ENCODE results near the gene CRMP1. TPM values are rescaled to one million over a fixed set of nuclear protein-coding genes. Genes with fewer than 3 reads are reported as not detected.
"Not testable (repeated sequence)": the region's sequence is repeated elsewhere in the genome, so short reads cannot be mapped to it uniquely, and the experiment has no call there.

Gene CRMP1
- total RNA-seq, 1 experiment from 2014 or later = not detected

- BruUV-seq (replicated peaks) = no TSS peak
- ChIA-PET CTCF (interaction anchor here (0.7 kb wide), 1 partner anchor 762 kb away, joined by 3 read pairs; the partner anchor contains the start of gene STK32B), POLR2A (ENCODE audit: unreplicated experiment) (no interaction called here)
- no peaks in the 10 kb centered on the region for H3F3A ChIP-seq (ENCODE audit: low read length, unreplicated experiment)
- intact Hi-C loops (cut with micrococcal nuclease) = loop anchor here (2.0 to 5.0 kb wide), 2 partner anchors 412 to 1320 kb away; no protein-coding TSS in a partner anchor
- TF ChIP-seq CTCF (conservative IDR thresholded peaks at IDR 0.05; ENCODE audit: low read depth, low read length) (peak; percentile 71), EZH2 (IDR thresholded peaks at IDR 0.05; ENCODE audit: low read length, unreplicated experiment) (no peak)
- no peaks in the 10 kb centered on the region for H3K27me3 ChIP-seq (ENCODE audit: low read length)
- DNase-seq = peak; percentile 74
- H3K9me3 ChIP-seq (ENCODE audit: low read length) = no peaks in the 10 kb centered on the region
- H3K9ac ChIP-seq (ENCODE audit: low read length) = no peak overlapping the region
- no peak overlapping the region for H3K27ac ChIP-seq (ENCODE audit: low read length)
- no peaks in the 10 kb centered on the region for H3K4me1 ChIP-seq (ENCODE audit: insufficient read depth, low read length)
- no peaks in the 10 kb centered on the region for H4K20me1 ChIP-seq (ENCODE audit: low read length)
- no peaks in the 10 kb centered on the region for H3K9me2 ChIP-seq (replicated peaks; ENCODE audit: low read length)
- peaks cover 11% of the 10 kb centered on the region; the same call in 1 of the 2 replicates for H3K36me3 ChIP-seq (ENCODE audit: low read depth, low read length)
- H3K4me3 ChIP-seq (ENCODE audit: low read length) = no peak overlapping the region
- H2AFZ ChIP-seq (ENCODE audit: low read length) = no peak overlapping the region
- peak; percentile 89 for ATAC-seq
- no peak overlapping the region for H3K4me2 ChIP-seq (ENCODE audit: low read length)
- H3K79me2 ChIP-seq (ENCODE audit: low read length) = no peaks in the 10 kb centered on the region
Measured at GRCh38 chr4:5812506-5813229, 80.2 kb downstream of the CRMP1 start.

- H3K27ac ChIP-seq (ENCODE audit: low read length); H3K9ac ChIP-seq (ENCODE audit: low read length); DNase-seq; H3K9me2 ChIP-seq (replicated peaks; ENCODE audit: low read length); H3K4me1 ChIP-seq (ENCODE audit: insufficient read depth, low read length); POLR2A ChIA-PET (ENCODE audit: unreplicated experiment); H4K20me1 ChIP-seq (ENCODE audit: low read length); H3K27me3 ChIP-seq (ENCODE audit: low read length); H3K4me3 ChIP-seq (ENCODE audit: low read length); H3F3A ChIP-seq (ENCODE audit: low read length, unreplicated experiment); H3K9me3 ChIP-seq (ENCODE audit: low read length); ATAC-seq; H2AFZ ChIP-seq (ENCODE audit: low read length); H3K79me2 ChIP-seq (ENCODE audit: low read length); BruUV-seq (replicated peaks); H3K4me2 ChIP-seq (ENCODE audit: low read length): not testable (repeated sequence)
- intact Hi-C loops (cut with micrococcal nuclease) = loop anchor here (2.0 to 5.0 kb wide), 2 partner anchors 411 to 1320 kb away; no protein-coding TSS in a partner anchor
- CTCF ChIA-PET = interaction anchor here (0.7 kb wide), 1 partner anchor 761 kb away, joined by 3 read pairs; the partner anchor contains the start of gene STK32B
- peaks cover 11% of the 10 kb centered on the region; the same call in 1 of the 2 replicates for H3K36me3 ChIP-seq (ENCODE audit: low read depth, low read length)
Measured at GRCh38 chr4:5812057-5812456, 80.8 kb downstream of the CRMP1 start.

GRCh38 chr4:5810770-5811430 lies 82.0 kb downstream of the CRMP1 start:
- H3K79me2 ChIP-seq (ENCODE audit: low read length) = no peaks in the 10 kb centered on the region
- intact Hi-C loops (cut with micrococcal nuclease) = loop anchor here (5.0 kb wide), 1 partner anchor 1319 kb away; no protein-coding TSS in a partner anchor
- no peaks in the 10 kb centered on the region for H3F3A ChIP-seq (ENCODE audit: low read length, unreplicated experiment)
- H3K4me2 ChIP-seq (ENCODE audit: low read length) = no peak overlapping the region
- no peaks in the 10 kb centered on the region for H4K20me1 ChIP-seq (ENCODE audit: low read length)
- no peak for TF ChIP-seq EZH2phosphoT487 (IDR thresholded peaks at IDR 0.05; ENCODE audit: borderline replicate concordance, low read length)
- TF ChIP-seq CTCF (conservative IDR thresholded peaks at IDR 0.05; ENCODE audit: low read depth, low read length) = no peak
- no peak for TF ChIP-seq EZH2 (IDR thresholded peaks at IDR 0.05; ENCODE audit: low read length, unreplicated experiment)
- DNase-seq (no peak), ATAC-seq (no peak)
- H3K9ac ChIP-seq (ENCODE audit: low read length) = no peak overlapping the region
- H3K9me2 ChIP-seq (replicated peaks; ENCODE audit: low read length) = no peaks in the 10 kb centered on the region
- H2AFZ ChIP-seq (ENCODE audit: low read length) = no peak overlapping the region
- TSS peak; percentile 15 for BruUV-seq (replicated peaks)
- ChIA-PET CTCF (no interaction called here), POLR2A (ENCODE audit: unreplicated experiment) (no interaction called here)
- no peak overlapping the region for H3K27ac ChIP-seq (ENCODE audit: low read length)
- H3K4me3 ChIP-seq (ENCODE audit: low read length) = no peak overlapping the region
- peaks cover 11% of the 10 kb centered on the region; the same call in 1 of the 2 replicates for H3K36me3 ChIP-seq (ENCODE audit: low read depth, low read length)
- H3K9me3 ChIP-seq (ENCODE audit: low read length) = no peaks in the 10 kb centered on the region
- no peaks in the 10 kb centered on the region for H3K27me3 ChIP-seq (ENCODE audit: low read length)
- no peaks in the 10 kb centered on the region for H3K4me1 ChIP-seq (ENCODE audit: insufficient read depth, low read length)

All from PC-3 (cell line).